ENCODE measurements around the gene STAT3.
A peak's percentile ranks its signal among the peaks of the same experiment; 100 is the strongest.

Gene STAT3

GRCh38 chr17:42276609-42277341 lies 111.5 kb downstream of the STAT3 start:
- Mint-ChIP-seq H3K27me3 (ENCODE audit: low read depth) (no peaks in the 10 kb centered on the region), H3K4me3 (peak overlapping the region; percentile 87), H3K9me3 (no peaks in the 10 kb centered on the region), H3K4me1 (ENCODE audit: low read depth) (peaks cover 35% of the 10 kb centered on the region), H3K36me3 (ENCODE audit: low read depth) (peaks cover 10% of the 10 kb centered on the region), H3K27ac (peak overlapping the region; percentile 87)
- DNase-seq (ENCODE audit: low spot score): peak; percentile 27

- Mint-ChIP-seq H3K36me3 (ENCODE audit: low read depth) (peaks cover 10% of the 10 kb centered on the region), H3K27ac (peak within 1 kb of the TSS; percentile 92), H3K4me1 (ENCODE audit: low read depth) (peaks cover 39% of the 10 kb centered on the region), H3K27me3 (ENCODE audit: low read depth) (no peaks in the 10 kb centered on the region), H3K4me3 (peak within 1 kb of the TSS; percentile 97), H3K9me3 (no peaks in the 10 kb centered on the region)
- peak; percentile 76 for DNase-seq (ENCODE audit: low spot score)
These were observed 112.0 kb downstream of the STAT3 start, which contains the start of gene STAT5B for GRCh38 chr17:42276359-42276608. STAT5B (minus strand) TSS chr17:42276391; CDS start chr17:42232127, 44,264 bp downstream.

GRCh38 chr17:42275527-42276358 lies 112.5 kb downstream of the STAT3 start:
- no peaks in the 10 kb centered on the region for H3K9me3 Mint-ChIP-seq
- peaks cover 42% of the 10 kb centered on the region for H3K4me1 Mint-ChIP-seq (ENCODE audit: low read depth)
- peaks cover 11% of the 10 kb centered on the region for H3K36me3 Mint-ChIP-seq (ENCODE audit: low read depth)
- peak; percentile 20 for DNase-seq (ENCODE audit: low spot score)
- peak overlapping the region; percentile 97 for H3K4me3 Mint-ChIP-seq
- no peaks in the 10 kb centered on the region for H3K27me3 Mint-ChIP-seq (ENCODE audit: low read depth)
- H3K27ac Mint-ChIP-seq: peak overlapping the region; percentile 92

- Mint-ChIP-seq H3K4me1 (ENCODE audit: low read depth) (peaks cover 46% of the 10 kb centered on the region), H3K27me3 (ENCODE audit: low read depth) (no peaks in the 10 kb centered on the region), H3K27ac (peak overlapping the region; percentile 92), H3K9me3 (no peaks in the 10 kb centered on the region), H3K36me3 (ENCODE audit: low read depth) (peaks cover 14% of the 10 kb centered on the region), H3K4me3 (peak overlapping the region; percentile 97)
- no peak for DNase-seq (ENCODE audit: low spot score)
These were observed 113.3 kb downstream of the STAT3 start for GRCh38 chr17:42274812-42275526.

- H3K27ac Mint-ChIP-seq: peak overlapping the region; percentile 92
- H3K9me3 Mint-ChIP-seq: no peaks in the 10 kb centered on the region
These were observed 114.0 kb downstream of the STAT3 start for GRCh38 chr17:42274253-42274542.

GRCh38 chr17:42273474-42274252 lies 114.6 kb downstream of the STAT3 start:
- no peak for DNase-seq (ENCODE audit: low spot score)
- Mint-ChIP-seq H3K4me1 (ENCODE audit: low read depth) (peaks cover 53% of the 10 kb centered on the region), H3K27me3 (ENCODE audit: low read depth) (no peaks in the 10 kb centered on the region), H3K27ac (peak overlapping the region; percentile 82), H3K36me3 (ENCODE audit: low read depth) (peaks cover 18% of the 10 kb centered on the region), H3K9me3 (no peaks in the 10 kb centered on the region), H3K4me3 (peak overlapping the region; percentile 97)

More at GRCh38 chr17:42274253-42274542, 114.0 kb downstream of the STAT3 start:
- H3K4me1 Mint-ChIP-seq (ENCODE audit: low read depth): peaks cover 52% of the 10 kb centered on the region
- DNase-seq (ENCODE audit: low spot score): no peak
- H3K36me3 Mint-ChIP-seq (ENCODE audit: low read depth): peaks cover 18% of the 10 kb centered on the region
- peak overlapping the region; percentile 97 for H3K4me3 Mint-ChIP-seq
- H3K27me3 Mint-ChIP-seq (ENCODE audit: low read depth): no peaks in the 10 kb centered on the region

GRCh38 chr17:42272162-42272907 lies 115.9 kb downstream of the STAT3 start:
- no peak for DNase-seq (ENCODE audit: low spot score)
- Mint-ChIP-seq H3K36me3 (ENCODE audit: low read depth) (peaks cover 18% of the 10 kb centered on the region), H3K4me3 (peak overlapping the region; percentile 97), H3K27me3 (ENCODE audit: low read depth) (no peaks in the 10 kb centered on the region), H3K4me1 (ENCODE audit: low read depth) (peaks cover 55% of the 10 kb centered on the region), H3K27ac (peak overlapping the region; percentile 90), H3K9me3 (no peaks in the 10 kb centered on the region)

- Mint-ChIP-seq H3K4me1 (ENCODE audit: low read depth) (peaks cover 56% of the 10 kb centered on the region), H3K9me3 (no peaks in the 10 kb centered on the region), H3K36me3 (ENCODE audit: low read depth) (peaks cover 22% of the 10 kb centered on the region), H3K4me3 (peak overlapping the region; percentile 97), H3K27ac (peak overlapping the region; percentile 90), H3K27me3 (ENCODE audit: low read depth) (no peaks in the 10 kb centered on the region)
- no peak for DNase-seq (ENCODE audit: low spot score)
These were observed 116.5 kb downstream of the STAT3 start for GRCh38 chr17:42271779-42272035.

- Mint-ChIP-seq H3K4me3 (peak overlapping the region; percentile 97), H3K4me1 (ENCODE audit: low read depth) (peaks cover 60% of the 10 kb centered on the region), H3K9me3 (no peaks in the 10 kb centered on the region), H3K36me3 (ENCODE audit: low read depth) (peaks cover 25% of the 10 kb centered on the region), H3K27me3 (ENCODE audit: low read depth) (no peaks in the 10 kb centered on the region), H3K27ac (peak overlapping the region; percentile 90)
- no peak for DNase-seq (ENCODE audit: low spot score)
These were observed 117.0 kb downstream of the STAT3 start for GRCh38 chr17:42271006-42271778.

- Mint-ChIP-seq H3K36me3 (ENCODE audit: low read depth) (peaks cover 27% of the 10 kb centered on the region), H3K27ac (peak overlapping the region; percentile 69), H3K4me1 (ENCODE audit: low read depth) (peaks cover 60% of the 10 kb centered on the region), H3K9me3 (no peaks in the 10 kb centered on the region), H3K4me3 (peak overlapping the region; percentile 32), H3K27me3 (ENCODE audit: low read depth) (no peaks in the 10 kb centered on the region)
- DNase-seq (ENCODE audit: low spot score): no peak
These were observed 117.6 kb downstream of the STAT3 start for GRCh38 chr17:42270596-42270995.

GRCh38 chr17:42270170-42270535 lies 118.1 kb downstream of the STAT3 start:
- H3K27ac Mint-ChIP-seq: peak overlapping the region; percentile 71
- H3K9me3 Mint-ChIP-seq: no peaks in the 10 kb centered on the region
- H3K4me3 Mint-ChIP-seq: no peak overlapping the region
- DNase-seq (ENCODE audit: low spot score): no peak
- peaks cover 25% of the 10 kb centered on the region for H3K36me3 Mint-ChIP-seq (ENCODE audit: low read depth)
- H3K4me1 Mint-ChIP-seq (ENCODE audit: low read depth): peaks cover 57% of the 10 kb centered on the region
- H3K27me3 Mint-ChIP-seq (ENCODE audit: low read depth): no peaks in the 10 kb centered on the region

GRCh38 chr17:42268236-42268635 lies 120.0 kb downstream of the STAT3 start:
- Mint-ChIP-seq H3K4me1 (ENCODE audit: low read depth) (peaks cover 48% of the 10 kb centered on the region), H3K27me3 (ENCODE audit: low read depth) (no peaks in the 10 kb centered on the region), H3K9me3 (no peaks in the 10 kb centered on the region), H3K36me3 (ENCODE audit: low read depth) (peaks cover 24% of the 10 kb centered on the region), H3K27ac (peak overlapping the region; percentile 60), H3K4me3 (peak overlapping the region; percentile 16)
- DNase-seq (ENCODE audit: low spot score): no peak
